8988T (cell line): ENCODE measurements around the gene DCP1A.
"Not testable (repeated sequence)": the region's sequence is repeated elsewhere in the genome, so short reads cannot be mapped to it uniquely, and the experiment has no call there.

ENCODE experiments used
- DNase-seq: peaks from one replicate; pipeline ENCODE4 v3.0.0; 2011

Gene DCP1A

DNA sequence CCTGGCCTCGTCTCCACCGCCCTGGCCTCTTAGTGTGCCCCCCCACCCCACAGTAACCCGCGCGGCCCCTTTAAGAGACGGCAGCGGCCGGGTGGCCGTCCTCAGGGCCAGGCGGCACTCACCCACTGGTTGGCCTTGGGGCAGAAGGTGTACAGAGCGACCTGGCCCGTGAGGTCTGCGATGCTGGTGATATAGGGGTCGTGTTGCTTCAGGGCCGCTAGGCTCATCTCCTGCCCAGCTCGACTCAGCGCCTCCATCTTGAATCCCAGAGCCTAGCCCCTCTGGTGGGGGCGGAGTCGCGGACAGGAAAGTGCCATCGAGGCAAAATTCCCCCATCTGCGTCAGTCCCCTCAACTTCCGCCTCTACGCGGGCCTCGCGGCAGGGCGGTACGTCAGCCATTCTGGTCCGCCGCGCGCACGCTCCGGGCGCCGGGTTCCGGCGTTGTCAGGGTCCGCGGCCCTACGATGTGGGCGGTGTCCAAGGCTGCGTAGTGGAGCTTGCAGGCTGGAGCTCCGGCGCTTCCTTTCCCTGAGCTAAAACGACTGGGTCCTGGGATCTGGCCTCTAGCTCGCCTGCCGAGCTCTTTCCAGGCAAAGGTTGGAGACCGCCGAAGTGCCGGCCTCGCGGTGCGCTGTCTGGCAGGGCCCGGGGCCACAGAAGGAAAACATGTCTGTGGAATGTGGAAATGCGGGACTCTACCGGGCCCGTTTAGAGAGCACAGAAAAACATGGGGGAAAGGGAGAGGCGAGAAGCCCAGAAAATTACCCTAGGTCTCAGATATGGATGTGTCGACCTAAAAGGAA is at the start of gene DCP1A:
Gene DCP1A (minus strand): TSS at position 283 of the 804 bp plus-strand sequence. CDS start 26 bp downstream, at position 257.
- peak; percentile 90 for DNase-seq

DNA sequence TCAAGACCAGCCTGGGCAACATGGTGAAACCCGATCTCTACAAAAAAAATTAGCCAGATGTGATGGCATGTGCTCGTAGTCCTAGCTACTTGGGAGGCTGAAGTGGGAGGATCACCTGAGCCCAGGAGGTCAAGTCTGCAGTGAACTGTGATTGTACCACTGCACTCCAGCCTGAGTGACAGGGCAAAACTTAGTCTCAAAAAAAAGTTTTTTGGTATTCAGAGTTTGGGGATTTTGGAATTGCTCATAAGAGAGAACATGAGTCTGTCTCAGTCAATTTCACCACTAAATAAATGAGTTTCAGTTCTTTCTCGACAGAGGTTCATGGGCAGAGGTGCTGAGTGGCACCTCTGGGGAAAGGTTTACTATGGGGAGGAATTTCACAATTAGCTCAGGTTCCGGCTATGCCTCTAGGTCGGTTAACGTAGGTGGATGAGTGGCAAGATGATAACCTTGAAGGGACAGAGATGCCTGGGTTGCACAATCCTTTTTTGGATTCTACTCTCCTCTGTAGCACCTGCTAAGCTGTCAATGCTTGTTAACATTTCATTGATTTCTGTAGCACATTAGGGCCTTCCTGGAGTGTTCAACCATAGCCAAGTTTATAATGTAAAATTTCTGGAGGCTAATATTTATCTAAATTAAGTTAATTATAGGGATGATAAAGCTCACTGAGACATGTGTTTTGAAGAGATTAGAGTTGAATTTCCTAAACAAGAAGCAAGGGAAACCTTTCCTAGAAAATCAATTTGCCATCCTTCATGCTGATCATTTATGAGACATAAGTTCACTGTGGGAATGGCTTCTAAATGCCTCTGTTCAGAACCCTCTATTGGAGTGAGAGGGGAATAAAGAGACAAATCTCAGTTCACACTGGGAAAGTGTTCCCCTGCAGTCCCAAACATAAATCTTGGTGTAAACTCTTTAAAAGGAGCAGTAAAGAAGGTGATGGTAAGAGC is 37.4 kb upstream of the DCP1A start:
- DNase-seq = no peak

DNA sequence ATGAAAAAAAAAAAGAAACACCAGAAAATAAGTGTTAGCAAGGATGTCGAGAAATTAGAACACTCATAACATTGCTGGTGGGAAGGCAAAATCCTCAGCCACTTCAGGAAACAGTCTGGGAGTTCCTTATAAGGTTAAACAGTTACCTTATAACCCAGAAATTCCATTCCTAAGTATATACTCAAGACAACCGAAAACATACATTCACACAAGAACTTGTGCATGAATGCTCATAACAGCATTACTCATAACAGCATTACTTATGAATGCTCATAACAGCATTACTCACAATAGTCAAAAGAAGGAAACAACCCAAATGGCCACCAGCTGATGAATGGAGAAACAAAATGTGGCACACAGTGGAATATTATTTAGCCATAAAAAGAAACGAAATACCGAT is 34.8 kb upstream of the DCP1A start:
- no peak for DNase-seq

DNA sequence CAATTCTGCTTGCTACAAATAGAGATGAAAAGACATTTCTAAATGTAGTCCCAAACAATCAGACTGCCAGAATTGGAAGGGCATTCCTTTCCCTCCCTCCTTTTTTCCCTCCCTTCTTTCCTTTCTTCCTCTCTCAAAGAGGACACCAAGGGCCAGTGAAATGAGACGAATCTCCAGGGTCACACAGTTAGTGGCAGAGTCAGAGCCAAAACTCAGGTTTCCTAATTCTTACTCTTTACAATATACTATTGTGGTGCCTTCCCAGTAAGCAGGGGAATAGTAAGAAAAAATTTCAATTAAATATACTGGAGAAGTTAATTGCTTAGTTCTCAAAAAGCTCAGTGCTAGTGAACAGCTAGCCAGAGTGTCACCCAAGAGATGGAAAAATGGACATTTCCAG is 33.0 kb upstream of the DCP1A start:
- no peak for DNase-seq

DNA sequence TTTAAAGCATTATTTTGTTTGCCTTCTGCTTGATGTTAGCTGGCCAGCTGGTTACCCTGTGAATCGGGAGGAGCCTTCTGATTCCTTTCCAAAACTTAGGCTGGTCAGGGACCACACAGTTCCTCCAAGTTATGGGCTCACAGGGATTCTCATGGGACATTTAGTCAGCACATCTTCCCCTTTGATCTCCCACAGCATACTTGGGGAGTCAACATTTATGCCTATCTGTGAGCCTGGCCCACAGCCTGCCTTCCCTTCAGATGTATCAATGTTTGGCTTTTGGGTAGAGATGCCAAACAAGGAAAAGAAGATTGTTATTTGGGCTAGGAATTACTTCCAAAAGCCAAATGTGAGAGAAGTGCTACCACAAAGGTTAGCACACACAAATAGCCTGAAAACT is 32.6 kb upstream of the DCP1A start:
- DNase-seq = no peak

DNA sequence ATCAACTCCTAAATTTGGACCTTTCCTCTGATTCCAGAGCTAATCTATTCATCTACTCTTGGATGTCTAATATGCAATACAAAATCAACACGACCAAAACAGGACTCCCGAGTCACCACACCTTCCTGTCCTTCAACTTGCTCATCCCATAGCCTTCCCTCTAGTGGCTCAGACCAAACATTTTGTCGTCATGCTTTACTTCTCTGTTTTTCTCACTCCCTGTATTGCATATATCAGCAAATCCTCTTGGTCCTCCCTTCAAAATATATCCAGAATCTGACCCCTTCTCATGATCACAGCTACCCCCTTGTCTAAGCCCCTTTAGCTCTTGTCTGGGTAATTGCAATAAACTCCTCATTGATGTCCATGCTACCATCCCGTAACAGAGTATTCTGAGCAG is 30.5 kb upstream of the DCP1A start:
- DNase-seq = no peak

DNA sequence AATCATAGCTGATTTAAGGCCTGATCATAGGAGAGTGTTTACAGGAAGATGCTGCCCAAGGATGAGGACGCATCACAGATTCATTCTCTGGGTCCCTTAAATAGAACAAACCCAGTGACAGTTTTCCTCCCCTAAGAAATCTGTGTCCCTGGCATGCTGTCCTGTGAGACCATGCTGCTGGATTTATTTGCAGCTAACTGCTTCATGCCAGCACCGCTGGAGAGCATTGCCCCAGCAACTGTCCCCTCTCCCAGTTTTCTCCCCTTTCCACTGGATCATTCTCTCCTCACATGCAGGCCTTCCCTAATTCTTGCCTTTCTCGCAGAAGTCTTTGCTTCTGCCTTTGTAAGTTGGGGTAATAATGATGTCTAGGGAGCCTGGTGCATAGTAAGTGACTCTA is 29.3 kb upstream of the DCP1A start:
- no peak for DNase-seq

DNA sequence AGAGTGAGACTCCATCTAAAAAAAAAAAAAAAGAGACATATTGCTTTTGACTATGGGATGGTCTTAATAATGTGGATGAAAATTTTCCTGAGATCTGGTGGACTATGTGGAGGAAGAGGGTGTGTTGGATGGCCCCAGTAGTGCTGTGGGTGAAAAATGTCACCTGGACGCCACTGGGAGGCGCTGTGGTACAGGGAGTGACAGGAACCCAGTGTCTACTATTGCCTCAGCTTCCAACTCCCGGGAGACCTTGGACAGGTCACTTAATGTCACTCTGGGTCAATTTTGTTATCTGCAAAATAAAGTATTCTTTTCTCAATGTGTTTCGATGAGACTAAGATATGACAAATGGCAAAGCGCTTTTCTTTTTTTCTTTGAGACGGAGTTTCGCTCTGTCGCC is 27.7 kb upstream of the DCP1A start:
- DNase-seq = peak; percentile 62

DNA sequence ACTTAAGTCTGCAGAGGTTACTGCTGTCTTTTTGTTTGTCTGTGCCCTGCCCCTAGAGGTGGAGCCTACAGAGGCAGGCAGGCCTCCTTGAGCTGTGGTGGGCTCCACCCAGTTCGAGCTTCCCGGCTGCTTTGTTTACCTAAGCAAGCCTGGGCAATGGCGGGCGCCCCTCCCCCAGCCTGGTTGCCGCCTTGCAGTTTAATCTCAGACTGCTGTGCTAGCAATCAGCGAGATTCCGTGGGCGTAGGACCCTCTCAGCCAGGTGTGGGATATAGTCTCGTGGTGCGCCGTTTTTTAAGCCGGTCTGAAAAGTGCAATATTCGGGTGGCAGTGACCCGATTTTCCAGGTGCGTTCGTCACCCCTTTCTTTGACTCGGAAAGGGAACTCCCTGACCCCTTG is 23.4 kb upstream of the DCP1A start:
- DNase-seq = not testable (repeated sequence)

DNA sequence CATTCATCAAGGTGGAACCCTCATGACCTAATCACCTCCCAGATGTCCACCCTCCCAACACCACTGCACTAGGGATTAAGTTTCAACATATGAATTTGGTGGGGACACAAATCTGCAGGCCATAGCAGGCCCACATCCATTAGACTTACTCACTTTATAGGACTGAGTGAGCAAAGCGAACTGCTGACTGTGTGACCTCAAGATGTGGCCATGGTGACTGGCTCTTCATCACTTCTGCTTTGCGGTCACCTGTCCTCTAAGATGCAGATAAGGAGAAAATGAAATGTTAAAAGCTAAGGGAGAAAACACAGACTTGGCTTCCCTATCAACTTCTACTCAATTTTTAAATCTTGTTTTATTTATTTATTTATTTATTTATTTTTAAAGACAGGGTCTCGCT is 14.5 kb upstream of the DCP1A start:
- DNase-seq = no peak

DNA sequence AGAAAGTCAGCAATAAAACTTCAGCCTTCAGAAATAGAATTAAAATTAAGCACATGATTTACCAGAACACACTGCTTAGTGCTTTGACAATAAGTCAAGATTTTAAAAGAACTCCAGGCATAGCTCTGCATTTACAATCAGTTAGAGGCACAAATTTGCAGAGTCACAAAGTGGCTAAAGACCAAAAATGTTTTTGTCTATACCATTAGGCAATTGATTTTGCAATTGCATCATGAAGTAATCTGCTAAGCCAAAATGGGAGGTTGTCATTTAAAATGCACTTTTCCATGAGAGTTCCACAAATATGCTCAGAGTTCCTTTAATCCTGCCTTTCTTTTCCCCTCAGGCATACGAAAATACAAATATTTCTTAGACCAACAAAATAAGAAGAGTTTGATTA is 10.1 kb upstream of the DCP1A start:
- DNase-seq = no peak

DNA sequence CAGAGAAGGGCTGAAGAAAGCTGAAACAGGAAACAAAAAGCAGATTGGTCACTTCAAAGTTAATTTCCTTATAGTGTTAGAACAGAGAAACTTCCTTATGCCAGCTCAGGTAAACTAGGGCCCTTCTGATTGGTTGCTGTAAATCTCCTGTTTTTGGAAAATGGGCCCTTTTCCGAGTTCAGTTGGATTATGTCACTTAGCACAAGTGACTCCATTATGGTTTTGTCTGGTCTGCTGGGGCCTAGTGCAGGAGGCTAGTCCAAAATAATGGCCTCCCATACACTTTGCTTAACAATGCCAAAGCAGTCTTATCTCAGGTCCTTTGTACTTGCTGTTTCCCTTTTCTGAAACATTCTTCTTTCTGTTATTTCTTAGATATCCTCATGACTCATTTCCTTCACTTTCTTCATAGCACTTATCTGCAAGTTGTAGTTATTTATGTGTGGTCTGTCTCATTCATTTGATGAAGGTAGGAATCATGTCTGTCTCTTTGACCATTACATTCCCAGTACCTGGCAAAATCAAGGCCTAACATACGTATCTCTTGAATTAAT is 7.7 kb upstream of the DCP1A start:
- DNase-seq = no peak

DNA sequence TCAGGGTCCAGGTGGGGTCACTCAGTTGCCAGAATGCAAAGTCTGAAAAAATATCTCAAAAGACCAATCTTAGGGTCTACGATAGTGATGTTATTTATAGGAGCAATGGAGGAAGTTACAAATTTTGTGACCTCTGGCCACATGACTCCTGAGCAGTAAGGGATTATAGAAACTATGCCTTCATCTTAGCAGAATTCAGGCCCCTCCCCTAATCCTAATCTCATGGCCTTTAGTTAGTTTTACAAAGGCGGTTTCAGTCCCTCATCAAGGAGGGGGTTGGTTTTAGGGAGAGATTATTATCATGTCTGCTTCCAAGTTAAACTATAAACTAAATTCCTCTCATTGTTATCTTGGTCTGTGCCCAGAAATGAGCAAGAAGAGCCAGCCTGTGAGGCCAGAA is 5.9 kb upstream of the DCP1A start:
- DNase-seq = no peak

DNA sequence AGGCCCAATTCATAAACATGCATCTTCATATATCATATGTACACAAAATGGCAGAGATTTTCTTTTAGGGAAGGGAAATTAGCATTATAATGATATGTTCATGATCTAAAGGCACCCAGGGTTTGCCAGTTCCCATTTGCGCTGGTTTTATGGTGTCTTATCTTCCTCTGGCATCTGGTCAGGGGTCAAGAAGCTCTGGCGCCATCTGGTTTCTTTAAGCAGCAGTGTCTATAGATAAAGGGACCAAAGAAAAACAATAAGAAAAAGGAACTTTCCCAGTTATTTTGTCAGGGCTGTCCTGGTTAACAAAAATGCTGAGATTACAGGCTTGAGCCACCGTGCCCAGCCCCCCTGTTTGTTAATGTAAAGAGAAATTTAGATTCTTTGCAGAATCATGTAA is 3.3 kb upstream of the DCP1A start:
- no peak for DNase-seq

DNA sequence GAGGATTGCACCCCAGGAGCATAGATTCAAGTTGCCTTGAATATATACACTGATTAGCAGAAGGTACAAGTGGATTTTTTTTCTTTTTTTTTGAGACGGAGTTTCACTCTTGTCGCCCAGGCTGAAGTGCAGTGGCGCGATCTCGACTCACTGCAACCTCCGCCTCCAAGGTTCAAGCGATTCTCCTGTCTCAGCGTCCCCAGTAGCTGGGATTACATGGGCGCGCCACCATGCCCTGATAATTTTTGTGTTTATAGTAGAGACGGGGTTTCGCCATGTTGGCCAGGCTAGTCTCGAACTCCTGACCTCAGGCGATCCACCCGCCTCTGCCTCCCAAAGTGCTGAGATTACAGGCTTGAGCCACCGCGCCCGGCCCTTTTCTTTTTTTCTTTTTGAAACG is 775 bp upstream of the DCP1A start:
- DNase-seq = not testable (repeated sequence)

DNA sequence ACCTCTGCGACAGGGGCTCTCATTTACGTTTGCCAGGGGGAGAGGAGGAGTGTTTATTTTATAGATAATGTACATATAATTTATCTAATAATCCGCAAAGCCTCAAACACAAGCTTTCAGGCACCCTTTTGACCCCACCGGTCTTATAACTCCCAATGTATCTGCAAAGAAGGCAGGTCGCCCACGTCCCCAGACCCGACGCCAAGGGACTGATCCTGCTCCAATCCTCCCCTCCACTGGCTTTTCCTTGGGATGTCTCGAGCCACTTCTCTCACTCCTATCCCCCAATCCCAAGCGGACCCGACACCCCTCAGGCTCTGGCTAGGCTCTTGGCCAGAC is 452 bp downstream of the DCP1A start:
- no peak for DNase-seq

DNA sequence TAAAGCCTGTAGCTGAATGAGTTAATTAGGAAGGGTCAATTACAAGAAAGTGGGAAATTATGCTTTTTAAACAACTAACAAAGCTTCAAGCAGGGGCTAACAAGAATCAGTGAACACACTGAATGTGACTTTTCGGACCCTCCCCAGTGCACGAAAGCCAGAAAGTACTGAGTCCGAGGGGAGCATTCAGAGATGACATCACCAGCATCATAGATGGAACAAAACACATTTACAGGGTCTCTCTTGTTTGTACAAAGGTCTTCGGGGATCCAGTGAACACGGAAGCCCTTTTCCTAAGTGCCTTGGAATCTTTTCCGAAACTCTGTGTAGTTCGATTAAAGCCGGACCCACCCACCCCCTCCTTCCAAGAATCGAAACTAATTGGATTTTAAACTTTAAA is 829 bp downstream of the DCP1A start:
- no peak for DNase-seq

DNA sequence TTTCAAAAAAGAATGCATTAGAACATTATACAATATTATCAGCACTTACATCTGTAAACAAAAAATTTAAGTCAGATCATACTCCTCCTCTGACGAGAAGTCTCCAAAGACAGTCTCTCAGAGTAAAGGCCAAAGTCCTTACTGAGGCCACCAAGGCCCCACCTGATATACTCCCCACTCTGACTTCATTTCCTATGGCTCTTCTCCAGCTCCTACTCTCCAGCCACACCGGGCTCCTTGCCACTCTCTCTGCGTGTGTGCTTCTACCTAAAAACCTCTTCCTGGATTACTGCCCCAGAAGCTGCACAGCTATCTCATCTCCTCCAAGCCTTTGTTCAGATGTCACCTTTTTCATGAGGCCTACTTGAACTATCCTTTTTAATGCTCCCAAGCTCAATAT is 5.0 kb downstream of the DCP1A start:
- no peak for DNase-seq

DNA sequence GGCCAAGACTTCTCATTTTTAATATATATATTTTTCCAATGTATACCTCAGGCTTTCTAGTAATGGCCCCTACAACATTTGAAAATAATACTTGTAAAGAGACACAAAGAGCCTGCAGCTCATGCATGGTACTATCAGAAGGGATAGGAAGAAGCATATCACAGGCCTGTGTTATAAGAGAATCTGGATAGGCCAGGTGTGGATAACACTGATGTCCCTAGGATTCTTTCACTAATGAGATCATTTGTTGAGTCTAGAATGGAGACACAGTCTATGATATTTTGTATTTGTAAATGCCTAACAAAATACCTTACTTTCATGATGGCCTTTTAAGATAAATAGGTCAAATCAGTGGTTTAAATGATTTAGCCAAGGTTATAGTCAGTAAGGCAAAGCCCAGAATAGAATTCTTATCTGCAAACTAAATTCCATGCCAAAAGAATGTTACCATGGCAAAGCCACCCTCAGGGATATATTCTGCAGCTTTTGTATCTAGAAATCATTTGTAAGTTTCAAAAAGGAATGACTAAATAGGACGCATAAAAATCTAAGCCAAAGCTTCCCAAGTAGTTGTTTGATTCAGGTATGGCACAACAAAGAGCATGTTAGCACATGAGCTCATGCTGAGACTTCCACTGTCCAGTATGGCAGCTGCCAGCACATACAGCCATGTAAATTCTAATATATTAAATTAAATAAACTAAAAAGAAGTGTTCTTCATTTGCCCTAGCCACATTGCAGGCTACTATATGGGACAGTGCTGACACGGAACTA is 10.0 kb downstream of the DCP1A start:
- DNase-seq = no peak

DNA sequence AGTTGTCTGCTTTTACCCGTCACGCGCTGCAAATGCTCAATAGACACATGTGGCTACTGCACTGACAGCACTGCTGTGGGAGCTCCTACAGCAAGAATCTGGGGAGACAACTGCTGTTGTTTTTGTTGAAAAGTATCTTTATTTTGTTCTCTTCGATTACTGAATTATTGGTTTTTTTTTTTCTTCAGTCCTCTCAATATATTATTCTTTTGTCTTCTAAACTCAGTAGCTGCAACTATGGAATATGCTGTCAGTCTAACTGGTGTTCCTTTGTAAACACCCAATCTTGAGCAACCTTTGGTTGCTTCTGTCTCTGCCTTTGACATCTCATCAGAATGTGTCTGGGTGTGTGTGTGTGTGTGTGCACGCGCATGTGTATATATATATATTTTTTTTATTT is 12.6 kb downstream of the DCP1A start:
- DNase-seq = no peak

DNA sequence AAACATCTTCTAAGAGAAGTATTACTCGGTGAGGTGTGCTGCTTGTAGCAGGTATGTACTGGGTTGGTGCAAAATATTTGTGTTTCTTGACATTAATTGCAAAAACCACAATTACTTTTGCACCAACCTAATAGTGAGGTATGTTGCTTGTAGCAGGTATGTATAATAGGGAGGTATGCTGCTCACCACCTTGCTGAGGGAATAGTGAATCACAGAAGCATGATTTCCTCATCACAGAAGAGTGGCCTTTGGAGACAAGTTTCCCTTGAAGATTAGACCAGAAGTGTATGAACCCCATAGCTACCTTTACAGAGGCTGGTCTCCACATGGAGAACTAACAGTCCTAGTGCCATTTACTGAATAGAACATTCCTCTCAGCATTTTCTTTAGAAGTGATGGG is 15.5 kb downstream of the DCP1A start:
- no peak for DNase-seq

DNA sequence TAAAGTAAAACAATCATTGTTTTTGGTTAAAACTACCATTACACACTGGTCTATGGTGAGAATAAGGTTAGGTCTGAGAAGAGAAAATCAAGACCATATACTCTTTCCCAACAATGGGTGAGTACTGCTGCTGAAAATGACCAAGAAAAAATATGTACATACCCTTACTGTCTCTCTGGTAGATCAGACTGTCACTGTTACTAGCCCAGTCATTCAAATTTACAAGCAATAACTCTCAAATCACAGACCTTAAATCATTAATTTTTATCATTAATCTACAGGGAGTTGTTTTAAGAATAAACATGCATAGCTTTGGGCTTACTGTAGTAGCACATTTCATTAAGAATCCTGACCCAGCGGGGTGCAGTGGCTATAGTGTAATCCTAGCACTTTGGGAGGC is 17.4 kb downstream of the DCP1A start:
- DNase-seq = no peak

DNA sequence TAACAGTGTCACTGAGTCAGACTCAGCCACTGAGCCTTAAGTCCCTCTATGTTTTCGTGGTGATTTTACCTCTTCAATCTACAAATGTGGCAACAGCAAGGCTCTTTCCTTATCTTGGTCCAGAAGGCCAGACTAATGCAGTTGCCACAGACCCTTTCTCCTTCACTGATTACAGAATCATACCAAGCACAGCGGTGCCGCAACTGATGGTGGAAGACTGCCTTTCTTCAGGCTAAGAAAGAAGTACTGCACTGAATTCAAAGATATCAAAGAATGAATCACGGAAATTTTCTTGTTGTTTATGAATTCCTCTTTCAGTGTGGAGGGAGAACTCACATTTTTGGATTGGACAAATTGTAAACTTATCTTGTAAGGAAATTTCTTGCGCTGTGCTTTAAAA is 18.6 kb downstream of the DCP1A start:
- no peak for DNase-seq
